Lower leg skin (tissue), 4 donors: ENCODE data around the gene HOPX. TPM values are rescaled to one million over a fixed set of nuclear protein-coding genes. Genes with fewer than 3 reads are reported as not detected.

Source experiments
- DNase-seq, 2 donors: peaks; one replicate each; pipeline ENCODE4 v3.0.0-alpha.2; 2019; ENCODE audit warnings: low spot score in 2 of 2
- H3K4me3 ChIP-seq: fragments of 200-600 bp; sonication (generic); 2 replicates; pipeline ENCODE4 v1.5.1; 2017; ENCODE audit warnings: mild to moderate bottlenecking, low read depth; ENCODE audit not compliant: poor library complexity, severe bottlenecking
- POLR2A ChIP-seq, 2 donors: fragments of 450-650 bp; IDR thresholded peaks; one replicate each; pipeline ENCODE4 v1.6.1; 2016 to 2017; ENCODE audit warnings: antibody characterized with exemption in 2 of 2, mild to moderate bottlenecking in 1 of 2, moderate library complexity in 1 of 2
- WGBS, 2 donors: methylation state at CpG; one replicate each; pipeline ENCODE4 v1.1.5; 2018; 5-methylcytosine and 5-hydroxymethylcytosine counted together
- intact Hi-C: fragments of 100-400 bp; cut with DNase I; formaldehyde crosslinking; loops from one replicate; pipeline ENCODE4 v1.15.0; 2023; ENCODE audit warnings: low total_unique reads
- total RNA-seq, 4 donors: library from RNA; depleted of rRNA; stranded (reverse); fragments of >200 nt; gene quantifications; one replicate each; pipeline ENCODE4 v1.1.0, GENCODE V29; 2016
- TF ChIP-seq, protein P1 (sequence below), 3 donors: fragments of 450-650 bp; IDR thresholded peaks; one replicate each; pipeline ENCODE4 v1.5.1; 2016; ENCODE audit warnings: antibody characterized with exemption in 3 of 3, mild to moderate bottlenecking in 3 of 3, moderate library complexity in 2 of 3

Gene HOPX
- total RNA-seq, 4 donors from 2014 or later, result 1,330 to 2,611 (median 2,071) TPM

DNA sequence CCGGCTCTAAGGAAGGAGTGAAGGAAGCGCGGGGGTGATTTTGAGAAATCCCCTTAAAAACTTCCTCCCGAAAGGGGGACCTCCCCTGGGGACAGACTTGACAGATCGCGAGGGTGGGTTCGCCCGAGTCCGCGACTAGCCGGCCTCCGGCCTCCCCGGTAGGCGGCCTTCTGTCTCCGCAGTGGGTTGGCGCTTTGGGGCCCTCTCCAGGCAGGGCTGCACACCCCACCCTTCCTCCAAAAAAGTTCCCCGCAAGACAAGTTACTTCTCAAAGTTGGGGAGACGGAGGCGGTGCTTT lies 24.8 kb downstream of the HOPX start:
- WGBS, 2 donors, result 6 to 7% methylated on average over 16 to 19 of the region's 19 CpGs
- peak overlapping the region; percentile 24 for H3K4me3 ChIP-seq
- DNase-seq, result peak in 1 of 2 donors; percentile 87
- intact Hi-C loops, result loop anchor here (10.0 kb wide), 1 partner anchor 149 kb away; no protein-coding TSS in a partner anchor
- no peak for TF ChIP-seq POLR2A (IDR thresholded peaks at IDR 0.05)
- TF ChIP-seq, protein P1, sequence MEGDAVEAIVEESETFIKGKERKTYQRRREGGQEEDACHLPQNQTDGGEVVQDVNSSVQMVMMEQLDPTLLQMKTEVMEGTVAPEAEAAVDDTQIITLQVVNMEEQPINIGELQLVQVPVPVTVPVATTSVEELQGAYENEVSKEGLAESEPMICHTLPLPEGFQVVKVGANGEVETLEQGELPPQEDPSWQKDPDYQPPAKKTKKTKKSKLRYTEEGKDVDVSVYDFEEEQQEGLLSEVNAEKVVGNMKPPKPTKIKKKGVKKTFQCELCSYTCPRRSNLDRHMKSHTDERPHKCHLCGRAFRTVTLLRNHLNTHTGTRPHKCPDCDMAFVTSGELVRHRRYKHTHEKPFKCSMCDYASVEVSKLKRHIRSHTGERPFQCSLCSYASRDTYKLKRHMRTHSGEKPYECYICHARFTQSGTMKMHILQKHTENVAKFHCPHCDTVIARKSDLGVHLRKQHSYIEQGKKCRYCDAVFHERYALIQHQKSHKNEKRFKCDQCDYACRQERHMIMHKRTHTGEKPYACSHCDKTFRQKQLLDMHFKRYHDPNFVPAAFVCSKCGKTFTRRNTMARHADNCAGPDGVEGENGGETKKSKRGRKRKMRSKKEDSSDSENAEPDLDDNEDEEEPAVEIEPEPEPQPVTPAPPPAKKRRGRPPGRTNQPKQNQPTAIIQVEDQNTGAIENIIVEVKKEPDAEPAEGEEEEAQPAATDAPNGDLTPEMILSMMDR (IDR thresholded peaks at IDR 0.05), result no peak

DNA sequence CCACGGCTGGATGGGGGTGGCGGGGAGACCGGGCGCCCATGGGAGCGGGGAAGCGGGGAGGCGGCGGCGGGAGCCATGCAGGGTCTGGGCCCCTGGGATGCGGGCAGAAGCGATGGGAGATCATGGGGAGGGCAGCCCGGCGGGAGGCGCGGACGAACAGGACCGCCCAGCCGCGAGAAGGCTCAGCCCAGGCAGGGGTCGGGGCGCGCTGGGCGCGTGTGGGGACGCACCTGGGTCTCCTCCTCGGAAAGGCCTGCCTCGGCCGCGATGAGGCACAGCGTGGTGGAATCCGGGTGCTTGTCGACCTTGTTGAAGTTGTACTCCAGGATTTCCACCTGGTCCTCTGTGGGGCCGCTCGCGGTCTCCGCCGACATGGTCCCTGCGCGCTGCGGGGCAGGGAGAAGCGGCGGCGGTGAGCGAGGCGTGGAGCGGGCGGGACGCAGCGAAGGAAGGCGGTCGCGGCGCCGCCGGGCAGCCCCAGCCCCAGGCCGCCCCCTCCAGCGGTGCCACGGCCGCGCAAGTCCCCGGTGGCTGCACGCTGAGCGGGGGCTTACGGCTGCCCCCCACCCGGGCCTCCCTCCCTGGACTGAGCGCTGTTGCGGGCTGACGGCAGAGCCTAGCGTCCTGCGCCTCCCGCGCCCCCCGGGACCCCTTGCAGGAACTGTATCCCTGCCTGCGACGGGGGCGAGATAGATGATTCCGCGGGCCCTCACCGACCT lies 25.3 kb downstream of the HOPX start:
- TF ChIP-seq POLR2A (IDR thresholded peaks at IDR 0.05), result no peak
- TF ChIP-seq, protein P1 (IDR thresholded peaks at IDR 0.05), result no peak
- peak overlapping the region; percentile 24 for H3K4me3 ChIP-seq
- WGBS, 2 donors, result 0 to 1% methylated on average over 56 to 64 of the region's 79 CpGs
- intact Hi-C loops, result loop anchor here (10.0 kb wide), 1 partner anchor 149 kb away; no protein-coding TSS in a partner anchor
- DNase-seq, result no peak

DNA sequence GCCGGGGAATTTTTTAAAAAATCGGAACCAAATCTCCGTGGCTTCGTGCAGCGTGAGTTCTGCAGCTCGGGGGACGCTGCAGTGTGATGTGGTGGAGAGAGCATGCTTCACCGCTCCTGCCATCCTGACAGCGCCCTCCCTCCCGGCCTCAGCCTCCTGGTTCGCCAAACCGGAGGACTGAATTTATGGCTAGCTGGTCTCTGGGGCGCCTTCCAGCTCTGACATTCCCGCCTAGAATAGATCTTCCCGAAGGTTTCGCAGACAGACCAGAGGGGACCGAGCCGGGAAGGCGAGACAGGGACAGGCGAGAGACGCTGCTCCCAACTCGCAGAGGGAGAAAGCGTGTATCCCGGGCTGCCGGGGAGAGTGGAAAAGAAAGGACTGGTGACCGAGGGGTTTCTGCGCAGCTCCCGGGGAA lies 25.9 kb downstream of the HOPX start:
- intact Hi-C loops, result loop anchor here (10.0 kb wide), 1 partner anchor 150 kb away; no protein-coding TSS in a partner anchor
- peak overlapping the region; percentile 24 for H3K4me3 ChIP-seq
- TF ChIP-seq, protein P1 (IDR thresholded peaks at IDR 0.05), result no peak
- TF ChIP-seq POLR2A (IDR thresholded peaks at IDR 0.05), result no peak
- no peak for DNase-seq
- 0 to 1% methylated on average over 27 to 28 of the region's 28 CpGs for WGBS, 2 donors

DNA sequence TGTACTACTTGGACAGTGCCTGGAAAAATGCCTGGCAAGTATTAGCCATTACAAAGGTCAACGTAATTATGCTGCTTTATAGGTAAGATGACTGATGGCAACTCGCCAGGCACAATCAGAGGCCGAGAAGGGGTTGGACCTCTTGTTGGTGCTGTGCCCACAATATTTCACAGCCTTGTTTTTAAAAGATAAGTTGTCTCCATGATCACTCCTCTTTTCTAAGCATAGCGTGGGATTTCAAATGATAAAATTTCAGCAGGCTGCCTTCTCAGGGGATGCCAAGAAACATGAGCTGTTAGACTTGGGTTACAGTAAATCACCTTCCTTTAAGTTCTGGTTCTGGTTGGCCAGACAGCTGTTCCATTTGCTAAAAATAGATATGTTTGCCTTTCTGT lies 26.9 kb downstream of the HOPX start:
- 30 to 40% methylated on average over 4 of the region's 4 CpGs for WGBS, 2 donors

DNA sequence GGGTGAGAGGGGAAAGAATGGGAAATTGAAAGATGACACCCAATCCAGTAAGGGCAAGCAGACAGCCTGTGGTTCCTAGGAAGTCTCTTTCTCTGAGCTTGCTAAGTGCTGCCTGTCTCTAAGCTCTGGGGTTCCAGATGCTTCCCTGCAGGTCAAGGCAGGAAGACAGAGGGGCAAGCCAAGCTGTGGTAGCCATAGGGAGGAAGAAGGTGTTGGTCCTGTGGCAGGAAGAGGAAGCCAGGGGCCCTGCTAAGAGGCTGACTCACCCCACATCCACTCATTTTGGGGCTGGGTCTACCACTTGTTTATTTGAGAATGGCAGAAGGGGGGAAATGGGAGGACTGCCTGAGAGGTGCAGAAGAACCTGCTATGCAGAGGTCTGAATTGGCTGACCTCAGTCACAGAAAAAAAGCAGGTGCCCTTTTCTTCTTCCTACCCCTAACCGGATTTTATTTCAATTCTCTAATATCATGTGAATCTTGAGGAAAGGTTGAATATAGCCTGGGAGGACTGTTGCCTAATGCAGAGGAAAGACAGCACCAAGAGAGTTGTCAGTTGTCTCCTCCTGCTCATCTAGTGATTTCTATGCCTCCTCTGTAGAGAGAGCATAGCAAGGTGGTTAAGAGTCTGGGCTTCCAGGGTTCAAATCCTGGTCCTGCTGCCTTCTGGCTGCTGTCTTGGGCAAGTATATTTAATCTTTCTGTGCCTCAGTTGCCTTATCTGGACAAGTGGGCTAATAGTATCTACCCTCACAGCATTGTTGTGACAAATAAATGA lies 27.4 kb downstream of the HOPX start:
- 8 to 61% methylated on average over 1 of the region's 1 CpG for WGBS, 2 donors
- intact Hi-C loops, result loop anchor here (10.0 kb wide), 1 partner anchor 151 kb away; no protein-coding TSS in a partner anchor
- TF ChIP-seq POLR2A (IDR thresholded peaks at IDR 0.05), result no peak
- TF ChIP-seq, protein P1 (IDR thresholded peaks at IDR 0.05), result no peak
- no peak for DNase-seq
- no peak overlapping the region for H3K4me3 ChIP-seq

More for the DNA sequence above, 26.9 kb downstream of the HOPX start:
- TF ChIP-seq POLR2A (IDR thresholded peaks at IDR 0.05), result no peak
- TF ChIP-seq, protein P1 (IDR thresholded peaks at IDR 0.05), result no peak
- intact Hi-C loops, result loop anchor here (10.0 kb wide), 1 partner anchor 151 kb away; no protein-coding TSS in a partner anchor
- no peak overlapping the region for H3K4me3 ChIP-seq
- no peak for DNase-seq
